ENCODE measurements around the gene PPIL6. TPM values are rescaled to one million over a fixed set of nuclear protein-coding genes. Genes with fewer than 3 reads are reported as not detected.

PPIL6 gene
- polyA plus RNA-seq, 1 of the 3 experiments (the other 2 are of a cell fraction) = 1.1 TPM

DNA sequence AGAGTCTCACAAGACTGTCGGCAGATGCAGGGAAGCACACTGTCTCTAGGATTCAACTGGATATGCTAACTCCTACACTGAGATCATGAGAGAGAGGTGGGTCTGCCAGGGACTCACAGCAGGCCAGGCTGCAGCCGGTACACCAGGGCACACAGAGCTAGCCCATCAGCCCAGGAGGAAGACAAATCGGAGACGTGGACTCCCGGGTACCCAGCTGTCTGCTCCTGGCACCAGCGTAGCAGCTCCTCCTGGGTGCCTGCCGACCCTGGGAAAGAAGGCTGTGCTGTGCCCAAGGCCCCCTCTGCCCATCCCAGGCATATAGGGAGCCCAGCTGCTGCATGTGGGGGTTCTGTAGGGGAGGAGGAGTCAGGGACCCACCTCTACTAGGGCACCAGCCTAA, 8.2 kb upstream of the PPIL6 start:
- no peak for DNase-seq
- H3K4me2 ChIP-seq = no peak overlapping the region
- no peak overlapping the region for H3K9ac ChIP-seq
- no peak overlapping the region for H3K4me3 ChIP-seq (ENCODE audit: low read depth in 2 of 2, low read length in 1 of 2)
- H3K27me3 ChIP-seq (ENCODE audit: insufficient read depth) = no peaks in the 10 kb centered on the region
- no peak for TF ChIP-seq SIN3A (IDR thresholded peaks at IDR 0.05; ENCODE audit: borderline replicate concordance, low read depth, low read length)
- no peak for TF ChIP-seq RFX5 (IDR thresholded peaks at IDR 0.05; ENCODE audit: low read length)
- no peak for TF ChIP-seq ELF1 (IDR thresholded peaks at IDR 0.05)
- TF ChIP-seq GABPA (IDR thresholded peaks at IDR 0.05; ENCODE audit: low read depth) = no peak
- H2AFZ ChIP-seq (ENCODE audit: low read depth) = no peak overlapping the region
- H3F3A ChIP-seq (replicated peaks; ENCODE audit: insufficient read depth) = no peaks in the 10 kb centered on the region
- peaks cover 0 to 4% of the 10 kb centered on the region in 2 experiments; a peak in 1 of 4 replicates for H3K4me1 ChIP-seq (ENCODE audit: control insufficient read depth in 1 of 2, insufficient read depth in 2 of 2, low read depth in 1 of 2, low read length in 1 of 2)
- ChIA-PET POLR2A (interaction anchor here (0.7 to 1.5 kb wide), 2 partner anchors 8 to 16 kb away, joined by 3 to 5 read pairs; partner anchors contain the start of genes PPIL6 and SMPD2), CTCF (interaction anchor here (0.5 kb wide), 1 partner anchor 673 kb away, joined by 3 read pairs; no protein-coding TSS in a partner anchor)
- no peak overlapping the region for H3K27ac ChIP-seq (ENCODE audit: low read depth in 2 of 2, low read length in 1 of 2)
- no peaks in the 10 kb centered on the region for H3K9me2 ChIP-seq
- H3K79me2 ChIP-seq (ENCODE audit: insufficient read depth) = peaks cover 1% of the 10 kb centered on the region; the same call in 1 of the 2 replicates
- 82% methylated on average over 3 of the region's 7 CpGs for WGBS (ENCODE audit: low lambda C conversion rate)
- no peaks in the 10 kb centered on the region for H4K20me1 ChIP-seq (ENCODE audit: insufficient read depth)
- peaks cover 10 to 55% of the 10 kb centered on the region in 2 experiments for H3K36me3 ChIP-seq (replicated peaks in 1 of 2; ENCODE audit: control insufficient read depth in 1 of 2, insufficient read depth in 2 of 2, low read length in 1 of 2)
- no peaks in the 10 kb centered on the region for H3K9me3 ChIP-seq

- no peaks in the 10 kb centered on the region; the same call in 1 of the 2 replicates for H3K79me2 ChIP-seq (ENCODE audit: insufficient read depth)
- no peak for DNase-seq
- peaks cover 0 to under 1% of the 10 kb centered on the region in 2 experiments; a peak in 1 of 4 replicates for H3K4me1 ChIP-seq (ENCODE audit: control insufficient read depth in 1 of 2, insufficient read depth in 2 of 2, low read depth in 1 of 2, low read length in 1 of 2)
- no peaks in the 10 kb centered on the region for H3F3A ChIP-seq (replicated peaks; ENCODE audit: insufficient read depth)
- H3K9me2 ChIP-seq = no peaks in the 10 kb centered on the region
- no peak overlapping the region for H3K4me3 ChIP-seq (ENCODE audit: low read depth in 2 of 2, low read length in 1 of 2)
- H3K9ac ChIP-seq = no peak overlapping the region
- no peaks in the 10 kb centered on the region for H4K20me1 ChIP-seq (ENCODE audit: insufficient read depth)
- H2AFZ ChIP-seq (ENCODE audit: low read depth) = no peak overlapping the region
- no peaks in the 10 kb centered on the region for H3K9me3 ChIP-seq
- ChIA-PET CTCF (no interaction called here), POLR2A (interaction anchor here (0.7 to 1.5 kb wide), 2 partner anchors 7 to 16 kb away, joined by 3 to 5 read pairs; partner anchors contain the start of genes PPIL6 and SMPD2)
- no peak for TF ChIP-seq ZBTB33 (IDR thresholded peaks at IDR 0.05; ENCODE audit: borderline replicate concordance, low read depth)
- TF ChIP-seq TAF1 (IDR thresholded peaks at IDR 0.05; ENCODE audit: borderline replicate concordance, low read depth, low read length) = no peak
- no peak for TF ChIP-seq SIN3A (IDR thresholded peaks at IDR 0.05; ENCODE audit: borderline replicate concordance, low read depth, low read length)
- no peak for TF ChIP-seq GABPA (IDR thresholded peaks at IDR 0.05; ENCODE audit: low read depth)
- TF ChIP-seq, protein P1, sequence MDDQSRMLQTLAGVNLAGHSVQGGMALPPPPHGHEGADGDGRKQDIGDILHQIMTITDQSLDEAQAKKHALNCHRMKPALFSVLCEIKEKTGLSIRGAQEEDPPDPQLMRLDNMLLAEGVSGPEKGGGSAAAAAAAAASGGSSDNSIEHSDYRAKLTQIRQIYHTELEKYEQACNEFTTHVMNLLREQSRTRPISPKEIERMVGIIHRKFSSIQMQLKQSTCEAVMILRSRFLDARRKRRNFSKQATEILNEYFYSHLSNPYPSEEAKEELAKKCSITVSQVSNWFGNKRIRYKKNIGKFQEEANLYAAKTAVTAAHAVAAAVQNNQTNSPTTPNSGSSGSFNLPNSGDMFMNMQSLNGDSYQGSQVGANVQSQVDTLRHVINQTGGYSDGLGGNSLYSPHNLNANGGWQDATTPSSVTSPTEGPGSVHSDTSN (IDR thresholded peaks at IDR 0.05) = no peak
- no peak for TF ChIP-seq RAD21 (IDR thresholded peaks at IDR 0.05; ENCODE audit: low read length)
- no peak for TF ChIP-seq TCF12 (IDR thresholded peaks at IDR 0.05)
- TF ChIP-seq RCOR1 (IDR thresholded peaks at IDR 0.05; ENCODE audit: low read length) = no peak
- no peak for TF ChIP-seq EP300 (IDR thresholded peaks at IDR 0.05; ENCODE audit: borderline replicate concordance in 1 of 2, low read depth in 1 of 2, low read length in 1 of 2)
- no peak for TF ChIP-seq USF1 (IDR thresholded peaks at IDR 0.05; ENCODE audit: borderline replicate concordance, low read depth)
- TF ChIP-seq SMC3 (IDR thresholded peaks at IDR 0.05; ENCODE audit: low read depth, low read length) = no peak
- TF ChIP-seq FOSL2 (IDR thresholded peaks at IDR 0.05; ENCODE audit: borderline replicate concordance, low read depth) = no peak
- H3K4me2 ChIP-seq = no peak overlapping the region
- peaks cover 10 to 54% of the 10 kb centered on the region in 2 experiments for H3K36me3 ChIP-seq (replicated peaks in 1 of 2; ENCODE audit: control insufficient read depth in 1 of 2, insufficient read depth in 2 of 2, low read length in 1 of 2)
- WGBS (ENCODE audit: low lambda C conversion rate) = 91% methylated on average over 8 of the region's 8 CpGs
- no peak overlapping the region; a peak in 1 of 4 replicates for H3K27ac ChIP-seq (ENCODE audit: low read depth in 2 of 2, low read length in 1 of 2)
- H3K27me3 ChIP-seq (ENCODE audit: insufficient read depth) = no peaks in the 10 kb centered on the region
Measured at GRCh38 chr6:109447878-109448555, 7.6 kb upstream of the PPIL6 start.
